Stimulated activated CD4-positive, alpha-beta T cell treated with anti-CD3 and anti-CD28 coated beads, Interleukin-12 subunit alpha, Interleukin-12 subunit beta, amount 100 ng/mL, for 24 hours (primary cell): ENCODE measurements around the gene FOXP2.
"Not testable (repeated sequence)": the region's sequence is repeated elsewhere in the genome, so short reads cannot be mapped to it uniquely, and the experiment has no call there.

Experiments
- DNase-seq, 2 experiments: peaks; one replicate each; pipeline ENCODE4 v3.0.0-alpha.2; 2020; ENCODE audit warnings: low read depth in 2 of 2

Gene FOXP2

GRCh38 chr7:114422507-114423501 is 8.2 kb downstream of the FOXP2 start:
- no peak for DNase-seq

GRCh38 chr7:114426382-114426781 is 11.8 kb downstream of the FOXP2 start:
- no peak for DNase-seq

- DNase-seq = no peak
Observed at GRCh38 chr7:114426824-114427223, 12.2 kb downstream of the FOXP2 start.

GRCh38 chr7:114428211-114428610 is 13.6 kb downstream of the FOXP2 start:
- no peak for DNase-seq

- DNase-seq = no peak
Observed at GRCh38 chr7:114431189-114431588, 16.6 kb downstream of the FOXP2 start.

GRCh38 chr7:114432061-114432460 is 17.4 kb downstream of the FOXP2 start:
- DNase-seq = no peak

GRCh38 chr7:114432703-114433102 is 18.1 kb downstream of the FOXP2 start:
- no peak for DNase-seq

- no peak for DNase-seq
Observed at GRCh38 chr7:114439581-114439980, 25.0 kb downstream of the FOXP2 start.

- not testable (repeated sequence) for DNase-seq
Observed at GRCh38 chr7:114440927-114441326, 26.3 kb downstream of the FOXP2 start.

- no peak for DNase-seq
Observed at GRCh38 chr7:114444196-114444595, 29.6 kb downstream of the FOXP2 start.

GRCh38 chr7:114450431-114450830 is 35.8 kb downstream of the FOXP2 start:
- no peak for DNase-seq

- DNase-seq = no peak
Observed at GRCh38 chr7:114459574-114459973, 45.0 kb downstream of the FOXP2 start.

GRCh38 chr7:114460021-114460420 is 45.4 kb downstream of the FOXP2 start:
- DNase-seq = no peak

GRCh38 chr7:114466917-114467316 is 52.3 kb downstream of the FOXP2 start:
- DNase-seq = no peak

GRCh38 chr7:114468844-114469243 is 54.2 kb downstream of the FOXP2 start:
- DNase-seq = no peak

- DNase-seq = no peak
Observed at GRCh38 chr7:114472896-114473512, 58.4 kb downstream of the FOXP2 start.

GRCh38 chr7:114478384-114478783 is 63.8 kb downstream of the FOXP2 start:
- no peak for DNase-seq

- no peak for DNase-seq
Observed at GRCh38 chr7:114481999-114482398, 67.4 kb downstream of the FOXP2 start.

- no peak for DNase-seq
Observed at GRCh38 chr7:114484226-114484625, 69.6 kb downstream of the FOXP2 start.

- DNase-seq = no peak
Observed at GRCh38 chr7:114487174-114487573, 72.6 kb downstream of the FOXP2 start.

- no peak for DNase-seq
Observed at GRCh38 chr7:114488696-114489095, 74.1 kb downstream of the FOXP2 start.

GRCh38 chr7:114497491-114497890 is 82.9 kb downstream of the FOXP2 start:
- DNase-seq = not testable (repeated sequence)
